HEK293 (cell line): ENCODE data around the gene ZFHX2.
A peak's percentile ranks its signal among the peaks of the same experiment; 100 is the strongest.

ENCODE experiments used
- BCL6B ChIP-seq: fragments of 450-650 bp; formaldehyde crosslinking; IDR thresholded peaks from 2 replicates; pipeline ENCODE4 v1.5.1; 2017; ENCODE audit warnings: missing biosample characterization, missing genetic modification characterization
- GLIS1 ChIP-seq: fragments of 450-650 bp; formaldehyde crosslinking; IDR thresholded peaks from 2 replicates; pipeline ENCODE4 v1.5.1; 2016; ENCODE audit warnings: missing biosample characterization, missing genetic modification characterization
- IKZF3 ChIP-seq: fragments of 450-650 bp; IDR thresholded peaks from 2 replicates; pipeline ENCODE4 v1.5.0; 2018; ENCODE audit warnings: missing biosample characterization, mild to moderate bottlenecking, missing genetic modification characterization, moderate library complexity
- KLF1 ChIP-seq: fragments of 450-650 bp; formaldehyde crosslinking; IDR thresholded peaks from 2 replicates; pipeline ENCODE4 v1.5.1; 2016; ENCODE audit warnings: missing biosample characterization, missing genetic modification characterization
- KLF17 ChIP-seq: fragments of 450-650 bp; formaldehyde crosslinking; IDR thresholded peaks from 2 replicates; pipeline ENCODE4 v1.5.1; 2016; ENCODE audit warnings: missing biosample characterization, missing genetic modification characterization
- MYNN ChIP-seq: fragments of 450-650 bp; formaldehyde crosslinking; IDR thresholded peaks from 2 replicates; pipeline ENCODE4 v1.5.1; 2016; ENCODE audit warnings: missing biosample characterization, missing genetic modification characterization, borderline replicate concordance
- MZF1 ChIP-seq: fragments of 450-650 bp; formaldehyde crosslinking; IDR thresholded peaks from 2 replicates; pipeline ENCODE4 v1.5.1; 2017; ENCODE audit warnings: missing biosample characterization, missing genetic modification characterization, borderline replicate concordance
- OVOL3 ChIP-seq: fragments of 450-650 bp; formaldehyde crosslinking; IDR thresholded peaks from 2 replicates; pipeline ENCODE4 v1.5.1; 2016; ENCODE audit warnings: missing biosample characterization, missing genetic modification characterization
- REPIN1 ChIP-seq: fragments of 450-650 bp; formaldehyde crosslinking; IDR thresholded peaks from 2 replicates; pipeline ENCODE4 v1.5.1; 2017; ENCODE audit warnings: missing biosample characterization, missing genetic modification characterization, low read depth
- TRIM28 ChIP-seq: IDR thresholded peaks from 2 replicates; pipeline ENCODE4 v1.6.1; 2011; ENCODE audit warnings: low read length, control low read depth, borderline replicate concordance
- TSHZ1 ChIP-seq: fragments of 450-650 bp; formaldehyde crosslinking; IDR thresholded peaks from 2 replicates; pipeline ENCODE4 v1.5.1; 2016; ENCODE audit warnings: missing biosample characterization, missing genetic modification characterization, borderline replicate concordance
- ZBTB17 ChIP-seq: fragments of 450-650 bp; formaldehyde crosslinking; IDR thresholded peaks from 2 replicates; pipeline ENCODE4 v1.5.1; 2016; ENCODE audit warnings: missing biosample characterization, missing genetic modification characterization
- ZBTB49 ChIP-seq: fragments of 450-650 bp; formaldehyde crosslinking; IDR thresholded peaks from 2 replicates; pipeline ENCODE4 v1.5.1; 2016; ENCODE audit warnings: missing biosample characterization, missing genetic modification characterization, low read depth
- ZEB2 ChIP-seq: fragments of 450-650 bp; formaldehyde crosslinking; IDR thresholded peaks from 2 replicates; pipeline ENCODE4 v1.5.1; 2016; ENCODE audit warnings: missing biosample characterization, missing genetic modification characterization
- ZNF211 ChIP-seq: fragments of 450-650 bp; formaldehyde crosslinking; IDR thresholded peaks from 2 replicates; pipeline ENCODE4 v1.5.1; 2016; ENCODE audit warnings: low read depth, missing biosample characterization, missing genetic modification characterization
- ZNF24 ChIP-seq: fragments of 450-650 bp; formaldehyde crosslinking; IDR thresholded peaks from 2 replicates; pipeline ENCODE4 v1.5.1; 2016; ENCODE audit warnings: missing biosample characterization, missing genetic modification characterization
- ZNF311 ChIP-seq: fragments of 450-650 bp; formaldehyde crosslinking; IDR thresholded peaks from 2 replicates; pipeline ENCODE4 v1.5.1; 2017; ENCODE audit warnings: missing biosample characterization, missing genetic modification characterization, borderline replicate concordance
- ZNF391 ChIP-seq: fragments of 450-650 bp; formaldehyde crosslinking; IDR thresholded peaks from 2 replicates; pipeline ENCODE4 v1.5.1; 2016; ENCODE audit warnings: low read depth, missing biosample characterization, missing genetic modification characterization, borderline replicate concordance
- ZNF433 ChIP-seq: fragments of 450-650 bp; formaldehyde crosslinking; IDR thresholded peaks from 2 replicates; pipeline ENCODE4 v1.5.1; 2016; ENCODE audit warnings: missing biosample characterization, missing genetic modification characterization, low read depth
- ZNF529 ChIP-seq: fragments of 450-650 bp; formaldehyde crosslinking; IDR thresholded peaks from 2 replicates; pipeline ENCODE4 v1.5.1; 2017; ENCODE audit warnings: missing genetic modification characterization, missing biosample characterization; ENCODE audit not compliant: insufficient replicate concordance
- ZNF548 ChIP-seq: fragments of 450-650 bp; formaldehyde crosslinking; IDR thresholded peaks from 2 replicates; pipeline ENCODE4 v1.5.1; 2016; ENCODE audit warnings: missing biosample characterization, missing genetic modification characterization
- ZNF555 ChIP-seq: fragments of 450-650 bp; formaldehyde crosslinking; conservative IDR thresholded peaks from 2 replicates; pipeline ENCODE4 v1.5.1; 2017; ENCODE audit warnings: missing biosample characterization, mild to moderate bottlenecking, missing genetic modification characterization, inconsistent platforms
- ZNF558 ChIP-seq: fragments of 450-650 bp; formaldehyde crosslinking; IDR thresholded peaks from 2 replicates; pipeline ENCODE4 v1.5.1; 2016; ENCODE audit warnings: missing biosample characterization, missing genetic modification characterization
- ZNF626 ChIP-seq: fragments of 450-650 bp; sonication (Bioruptor Pico); formaldehyde crosslinking; IDR thresholded peaks from 2 replicates; pipeline ENCODE4 v1.5.1; 2018; ENCODE audit warnings: missing biosample characterization, missing genetic modification characterization, inconsistent platforms
- ZNF645 ChIP-seq: fragments of 450-650 bp; formaldehyde crosslinking; IDR thresholded peaks from 2 replicates; pipeline ENCODE4; 2016; ENCODE audit warnings: missing biosample characterization, missing genetic modification characterization
- ZNF677 ChIP-seq: fragments of 450-650 bp; IDR thresholded peaks from 2 replicates; pipeline ENCODE4 v1.5.0; 2018; ENCODE audit warnings: missing biosample characterization, mild to moderate bottlenecking, missing genetic modification characterization, moderate library complexity
- ZNF843 ChIP-seq: fragments of 450-650 bp; formaldehyde crosslinking; IDR thresholded peaks from 2 replicates; pipeline ENCODE4 v1.5.1; 2016; ENCODE audit warnings: missing biosample characterization, missing genetic modification characterization
- TF ChIP-seq, protein P1 (sequence below): fragments of 450-650 bp; IDR thresholded peaks from 2 replicates; pipeline ENCODE4 v1.5.1; 2018; ENCODE audit warnings: missing biosample characterization, mild to moderate bottlenecking, missing genetic modification characterization

The ZFHX2 gene

DNA sequence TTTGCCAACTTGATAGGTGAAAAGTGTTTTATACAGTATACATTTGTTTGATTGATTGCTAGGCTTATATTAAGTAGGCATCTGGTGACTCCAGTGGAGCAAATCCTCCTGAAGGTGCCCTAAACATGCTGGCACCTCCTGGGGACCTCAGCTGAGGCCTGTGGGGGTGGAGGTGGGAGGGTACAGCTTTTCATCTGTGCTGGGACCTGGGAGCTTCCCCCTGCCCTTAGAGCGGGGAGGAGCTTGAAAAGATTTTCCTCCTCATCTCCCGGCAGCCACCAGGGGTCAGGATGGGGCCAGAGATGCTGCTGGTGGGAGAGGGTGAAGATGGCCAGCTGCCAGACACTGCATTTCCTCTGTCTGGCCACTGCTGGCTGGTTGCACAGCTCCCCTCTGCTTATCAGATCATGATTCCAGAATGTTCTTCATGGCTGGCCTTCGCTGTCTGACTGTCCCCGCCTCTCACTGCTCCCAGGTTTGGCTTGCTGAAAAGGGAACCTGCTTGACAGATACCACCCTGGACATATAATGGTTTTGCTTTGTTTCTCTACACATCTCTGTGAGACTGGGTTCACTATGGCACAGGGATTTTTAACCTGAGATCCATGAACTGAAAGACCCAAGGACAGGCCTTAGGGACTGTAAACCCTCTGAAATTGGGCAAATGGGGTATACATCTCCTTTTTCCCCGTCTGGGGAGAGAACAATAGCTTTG lies 37.5 kb upstream of the ZFHX2 start (continued):
- TF ChIP-seq ZNF24 = no peak
- TF ChIP-seq ZEB2 = 0 out of 2 replicates have a peak, but pooled peaks have one; percentile 16
- TF ChIP-seq, protein P1, sequence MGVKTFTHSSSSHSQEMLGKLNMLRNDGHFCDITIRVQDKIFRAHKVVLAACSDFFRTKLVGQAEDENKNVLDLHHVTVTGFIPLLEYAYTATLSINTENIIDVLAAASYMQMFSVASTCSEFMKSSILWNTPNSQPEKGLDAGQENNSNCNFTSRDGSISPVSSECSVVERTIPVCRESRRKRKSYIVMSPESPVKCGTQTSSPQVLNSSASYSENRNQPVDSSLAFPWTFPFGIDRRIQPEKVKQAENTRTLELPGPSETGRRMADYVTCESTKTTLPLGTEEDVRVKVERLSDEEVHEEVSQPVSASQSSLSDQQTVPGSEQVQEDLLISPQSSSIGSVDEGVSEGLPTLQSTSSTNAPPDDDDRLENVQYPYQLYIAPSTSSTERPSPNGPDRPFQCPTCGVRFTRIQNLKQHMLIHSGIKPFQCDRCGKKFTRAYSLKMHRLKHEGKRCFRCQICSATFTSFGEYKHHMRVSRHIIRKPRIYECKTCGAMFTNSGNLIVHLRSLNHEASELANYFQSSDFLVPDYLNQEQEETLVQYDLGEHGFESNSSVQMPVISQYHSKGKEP (tag by site-specific recombination) = no peak; the same call in 1 of the 2 replicates
- no peak for TF ChIP-seq ZNF211 (tag by site-specific recombination)
- TF ChIP-seq IKZF3 (tag by site-specific recombination) = no peak
- no peak for TF ChIP-seq KLF1 (tag by site-specific recombination)
- TF ChIP-seq ZNF391 (tag by site-specific recombination) = no peak
- TF ChIP-seq ZNF311 (tag by site-specific recombination) = no peak
- no peak for TF ChIP-seq ZNF626 (tag by site-specific recombination)
- TF ChIP-seq BCL6B = no peak
- no peak for TF ChIP-seq ZNF843
- TF ChIP-seq ZBTB17 (tag by site-specific recombination) = 0 out of 2 replicates have a peak, but pooled peaks have one; percentile 35
- TF ChIP-seq KLF17 (tag by site-specific recombination) = no peak
- no peak for TF ChIP-seq ZBTB49
- no peak for TF ChIP-seq ZNF558 (tag by site-specific recombination)
- TF ChIP-seq GLIS1 (tag by site-specific recombination) = peak; percentile 75
- TF ChIP-seq OVOL3 = no peak
- TF ChIP-seq ZNF677 (tag by site-specific recombination) = no peak
- TF ChIP-seq TSHZ1 = no peak
- no peak for TF ChIP-seq MYNN (tag by site-specific recombination)
- no peak for TF ChIP-seq MZF1 (tag by site-specific recombination)
- TF ChIP-seq ZNF529 (tag by site-specific recombination) = no peak
- no peak for TF ChIP-seq ZNF645 (tag by site-specific recombination)
- TF ChIP-seq ZNF548 (tag by site-specific recombination) = no peak
- no peak for TF ChIP-seq ZNF555 (tag by site-specific recombination)
- TF ChIP-seq REPIN1 = no peak
- TF ChIP-seq TRIM28 = no peak
- TF ChIP-seq ZNF433 = no peak
